KG1 (cell line): ENCODE results near the gene KLRF1.
"Not testable (repeated sequence)": the region's sequence is repeated elsewhere in the genome, so short reads cannot be mapped to it uniquely, and the experiment has no call there.

Experiments
- DNase-seq: peaks from one replicate; lab custom pipeline; 2025; lab: John Stamatoyannopoulos, UW

Gene KLRF1

GRCh38 chr12:9869307-9870161, 42.3 kb downstream of the KLRF1 start, which contains the start of gene CLEC2B:
Gene CLEC2B (minus strand): TSS chr12:9869354.
- peak; percentile 71 for DNase-seq

- peak; percentile 67 for DNase-seq
Observed at GRCh38 chr12:9870286-9870866, 43.1 kb downstream of the KLRF1 start.

- no peak for DNase-seq
Observed at GRCh38 chr12:9872162-9872561, 44.9 kb downstream of the KLRF1 start.

GRCh38 chr12:9872742-9873141, 45.5 kb downstream of the KLRF1 start:
- no peak for DNase-seq

GRCh38 chr12:9876120-9876519, 48.8 kb downstream of the KLRF1 start:
- DNase-seq: not testable (repeated sequence)

DNA sequence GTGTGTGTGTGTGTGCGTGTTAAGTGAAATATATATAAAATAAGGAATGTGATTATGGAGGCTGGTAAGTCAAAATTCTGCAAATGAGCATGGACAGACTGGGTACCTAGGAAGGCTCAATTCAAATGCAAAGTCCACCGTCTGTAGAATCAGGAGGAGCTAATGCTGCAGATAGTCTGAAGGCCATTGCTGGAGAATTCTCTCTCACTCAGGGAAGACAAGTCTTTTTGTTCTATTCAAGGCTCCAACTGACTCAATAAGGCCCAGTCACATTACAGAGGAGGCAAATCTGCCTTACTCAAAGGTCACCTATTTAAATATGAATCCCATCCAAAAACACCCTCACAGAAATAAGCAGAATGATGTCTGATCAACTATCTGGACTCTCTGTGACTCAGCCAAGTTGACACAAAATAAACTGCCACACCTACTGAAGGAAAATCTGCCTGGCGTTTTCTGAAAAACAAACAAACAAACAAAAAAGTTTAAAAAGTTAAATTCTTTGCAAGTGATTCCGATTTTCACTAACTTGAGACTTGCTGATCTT, 53.3 kb downstream of the KLRF1 start:
- DNase-seq: no peak

DNA sequence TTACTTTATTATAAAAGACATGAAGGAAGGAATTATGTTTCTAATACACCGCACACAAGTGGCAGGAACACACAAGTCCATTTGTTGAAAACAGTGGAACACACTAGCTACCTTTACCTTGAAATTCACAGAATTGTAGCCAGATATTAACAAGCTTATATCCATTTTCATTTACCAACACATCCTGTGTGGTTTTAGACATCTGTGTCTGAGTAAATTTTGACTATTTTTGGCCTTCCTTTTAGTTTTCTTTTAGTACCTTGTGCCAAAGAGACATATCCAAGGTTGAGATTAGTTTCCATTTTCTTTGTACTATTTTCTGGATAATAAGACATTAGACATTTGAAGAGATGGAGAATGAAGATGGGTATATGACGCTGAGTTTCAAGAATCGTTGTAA, 54.0 kb downstream of the KLRF1 start, which contains the start of gene KLRF2:
Gene KLRF2 (plus strand): TSS at position 244 of the 400 bp plus-strand sequence. CDS start 107 bp downstream, at position 351.
- DNase-seq: no peak

- DNase-seq: no peak
Observed at GRCh38 chr12:9881988-9882387, 54.7 kb downstream of the KLRF1 start.

DNA sequence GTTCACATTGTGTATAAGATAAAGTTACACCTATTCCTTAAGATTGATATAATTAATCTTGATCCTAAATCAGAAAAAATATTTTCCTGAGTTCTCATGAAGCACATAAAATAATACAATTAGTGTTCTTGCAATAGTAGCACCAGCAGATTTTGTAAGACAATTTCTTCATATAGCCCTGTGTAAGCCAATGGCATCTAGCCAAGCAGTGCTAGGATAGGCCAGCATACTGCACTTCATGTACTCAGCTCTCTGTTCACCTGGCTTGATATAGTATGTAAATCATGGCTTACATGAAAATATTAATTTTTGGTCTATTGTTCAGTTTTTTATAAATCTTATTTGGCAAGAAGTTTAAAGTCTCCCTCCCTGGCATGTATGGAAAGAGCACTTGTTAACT, 55.9 kb downstream of the KLRF1 start:
- no peak for DNase-seq

- DNase-seq: no peak
Observed at GRCh38 chr12:9888665-9889273, 61.5 kb downstream of the KLRF1 start.
